HEK293T (cell line): ENCODE results near the gene KRTAP9-3.
"Not testable (repeated sequence)": the region's sequence is repeated elsewhere in the genome, so short reads cannot be mapped to it uniquely, and the experiment has no call there.

Experiments
- ARNT ChIP-seq: fragments of 450-650 bp; IDR thresholded peaks from 2 replicates; pipeline ENCODE4 v1.6.1; 2017; ENCODE audit warnings: mild to moderate bottlenecking
- BHLHE40 ChIP-seq: fragments of 450-650 bp; IDR thresholded peaks from 2 replicates; pipeline ENCODE4 v1.6.1; 2016; ENCODE audit warnings: mild to moderate bottlenecking, moderate library complexity, borderline replicate concordance
- CTBP1 ChIP-seq: fragments of 450-650 bp; IDR thresholded peaks from 2 replicates; pipeline ENCODE4 v1.6.1; 2016; ENCODE audit warnings: borderline replicate concordance
- FOXK2 ChIP-seq: fragments of 450-650 bp; IDR thresholded peaks from 2 replicates; pipeline ENCODE4 v1.6.1; 2016; ENCODE audit warnings: mild to moderate bottlenecking
- FOXM1 ChIP-seq: fragments of 450-650 bp; IDR thresholded peaks from 2 replicates; pipeline ENCODE4 v1.6.1; 2017; ENCODE audit warnings: mild to moderate bottlenecking, borderline replicate concordance
- HDGF ChIP-seq: fragments of 450-650 bp; IDR thresholded peaks from 2 replicates; pipeline ENCODE4 v1.6.1; 2017; ENCODE audit warnings: antibody characterized with exemption, borderline replicate concordance
- L3MBTL2 ChIP-seq: fragments of 450-650 bp; conservative IDR thresholded peaks from 2 replicates; pipeline ENCODE4 v1.6.1; 2016; ENCODE audit warnings: mild to moderate bottlenecking
- LEF1 ChIP-seq: fragments of 450-650 bp; IDR thresholded peaks from 2 replicates; pipeline ENCODE4 v1.6.1; 2017; ENCODE audit warnings: mild to moderate bottlenecking, borderline replicate concordance
- PKNOX1 ChIP-seq: fragments of 450-650 bp; IDR thresholded peaks from 2 replicates; pipeline ENCODE4 v1.6.1; 2016
- SP1 ChIP-seq: fragments of 450-650 bp; IDR thresholded peaks from 2 replicates; pipeline ENCODE4 v1.6.1; 2017
- SUZ12 ChIP-seq: fragments of 450-650 bp; IDR thresholded peaks from 2 replicates; pipeline ENCODE4 v1.6.1; 2016; ENCODE audit warnings: mild to moderate bottlenecking

- not testable (repeated sequence) for TF ChIP-seq CTBP1, FOXK2, FOXM1, PKNOX1, LEF1, BHLHE40, HDGF, SP1, SUZ12, ARNT, L3MBTL2
Measured at GRCh38 chr17:41237116-41237515, 4.9 kb downstream of the KRTAP9-3 start.
